Head of caudate nucleus (tissue), 42 donors: Measurements from ENCODE around the gene FANCD2.
A peak's percentile ranks its signal among the peaks of the same experiment; 100 is the strongest.
"Not testable (repeated sequence)": the region's sequence is repeated elsewhere in the genome, so short reads cannot be mapped to it uniquely, and the experiment has no call there.

ENCODE experiments used
- DNase-seq, 42 donors: peaks; one replicate each; pipeline versions ENCODE4 v3.0.0 to v3.0.0-alpha.2; 2020 to 2021; ENCODE audit warnings: mixed read lengths in 7 of 42
- intact Hi-C: fragments of 100-400 bp; cut with DNase I; formaldehyde crosslinking; loops from one replicate; pipeline ENCODE4 v1.15.0; 2022

FANCD2 gene

DNA sequence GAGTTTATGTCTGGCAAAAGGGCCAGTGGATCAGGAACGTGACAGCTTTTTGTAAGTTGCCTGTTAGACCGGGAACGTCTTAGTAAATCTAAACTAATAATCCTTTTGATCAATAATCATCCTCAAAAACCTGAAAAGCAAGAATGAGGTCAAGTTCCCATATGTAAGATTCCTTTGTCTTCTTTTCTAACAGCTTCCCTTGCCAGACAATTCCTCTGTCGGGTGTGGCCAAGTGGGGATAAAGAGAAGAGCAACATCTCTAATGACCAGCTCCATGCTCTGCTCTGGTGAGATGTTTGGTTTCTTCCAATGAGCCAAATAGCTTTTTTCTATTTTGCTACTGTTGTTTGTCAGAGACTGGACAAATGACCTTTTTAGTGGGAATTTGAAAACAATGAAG, 62.0 kb downstream of the FANCD2 start:
- intact Hi-C loops: no loop called here
- no peak for DNase-seq

DNA sequence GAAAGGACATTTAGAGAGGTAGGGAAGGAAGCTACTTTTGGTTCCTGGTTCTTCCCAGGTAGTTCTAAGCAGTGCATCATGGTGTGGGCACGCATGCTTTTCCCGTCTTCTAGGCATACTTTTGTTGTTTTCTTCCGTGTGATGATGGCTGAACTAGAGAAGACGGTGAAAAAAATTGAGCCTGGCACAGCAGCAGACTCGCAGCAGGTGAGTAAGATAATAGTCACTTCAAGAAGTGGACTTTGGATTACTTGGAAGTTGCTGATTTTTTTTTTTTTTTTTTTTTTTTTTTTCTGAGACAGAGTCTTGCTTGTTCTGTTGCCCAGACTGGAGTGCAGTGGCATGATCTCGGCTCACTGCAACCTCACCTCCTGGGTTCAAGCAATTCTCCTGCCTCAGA, 63.9 kb downstream of the FANCD2 start:
- DNase-seq: no peak
- intact Hi-C loops: no loop called here

DNA sequence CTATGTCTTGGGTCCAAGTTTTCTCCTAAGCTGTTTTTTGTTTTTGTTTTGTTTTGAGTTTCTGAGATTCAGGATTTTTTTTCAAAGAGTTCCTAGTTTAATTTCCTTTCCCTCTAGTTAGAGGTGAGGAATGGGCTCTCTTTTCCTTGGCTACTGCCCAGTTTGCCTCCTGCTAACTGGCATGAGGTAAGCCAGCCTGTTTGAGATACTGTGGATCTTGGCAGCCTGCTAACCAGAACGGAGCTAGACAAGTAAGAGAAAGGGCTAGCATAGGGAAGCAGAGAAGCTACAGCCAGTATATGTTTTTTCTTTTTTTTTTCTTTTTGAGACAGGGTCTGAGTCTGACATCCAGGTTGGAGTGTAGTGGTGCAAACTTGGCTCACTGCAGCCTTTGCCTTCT, 64.5 kb downstream of the FANCD2 start:
- DNase-seq, intact Hi-C loops: not testable (repeated sequence)

DNA sequence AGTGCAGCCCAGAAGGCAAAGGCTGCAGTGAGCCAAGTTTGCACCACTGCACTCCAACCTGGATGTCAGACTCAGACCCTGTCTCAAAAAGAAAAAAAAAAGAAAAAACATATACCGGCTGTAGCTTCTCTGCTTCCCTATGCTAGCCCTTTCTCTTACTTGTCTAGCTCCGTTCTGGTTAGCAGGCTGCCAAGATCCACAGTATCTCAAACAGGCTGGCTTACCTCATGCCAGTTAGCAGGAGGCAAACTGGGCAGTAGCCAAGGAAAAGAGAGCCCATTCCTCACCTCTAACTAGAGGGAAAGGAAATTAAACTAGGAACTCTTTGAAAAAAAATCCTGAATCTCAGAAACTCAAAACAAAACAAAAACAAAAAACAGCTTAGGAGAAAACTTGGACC, 65.2 kb downstream of the FANCD2 start:
- DNase-seq, intact Hi-C loops: not testable (repeated sequence)

DNA sequence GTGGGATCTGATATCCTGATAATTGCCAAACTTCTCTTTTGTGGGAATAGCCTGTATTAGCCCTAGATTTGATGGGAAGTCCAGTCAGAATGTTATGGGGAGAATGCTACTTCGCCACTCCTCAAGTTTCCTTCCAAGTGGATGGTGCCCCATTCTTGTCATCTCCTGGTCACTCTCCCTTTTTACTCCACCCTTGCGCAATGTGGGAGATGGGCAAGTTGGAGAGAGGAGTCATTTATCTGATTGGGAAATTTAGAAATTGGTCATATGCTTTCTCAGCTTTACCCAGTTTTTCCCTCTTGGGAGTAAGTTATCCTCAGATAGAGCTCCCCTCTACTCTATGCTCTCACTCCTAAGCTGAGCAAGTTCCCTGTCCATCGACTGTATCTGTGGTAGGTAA, 67.4 kb downstream of the FANCD2 start:
- intact Hi-C loops: no loop called here

DNA sequence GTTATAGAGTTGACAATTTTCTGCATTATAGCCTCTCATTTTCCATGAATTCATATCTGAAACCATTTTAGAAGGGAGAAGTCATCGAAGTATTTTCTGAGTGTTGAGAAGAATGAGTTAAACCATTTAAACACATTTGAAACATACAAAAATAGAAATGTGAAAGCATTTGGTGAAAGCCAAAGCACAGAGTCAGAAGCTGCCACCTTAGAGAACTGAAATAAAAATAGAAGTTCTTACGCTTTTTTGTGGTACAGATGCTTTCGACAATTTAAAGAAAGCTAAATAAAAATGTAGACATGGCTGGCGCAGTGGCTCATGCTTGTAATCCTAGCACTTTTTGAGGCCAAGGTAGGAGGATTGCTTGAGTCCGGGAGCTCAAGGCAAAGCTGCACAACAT, 72.8 kb downstream of the FANCD2 start:
- no peak for DNase-seq

More for the DNA sequence above, 67.4 kb downstream of the FANCD2 start:
- DNase-seq: no peak

DNA sequence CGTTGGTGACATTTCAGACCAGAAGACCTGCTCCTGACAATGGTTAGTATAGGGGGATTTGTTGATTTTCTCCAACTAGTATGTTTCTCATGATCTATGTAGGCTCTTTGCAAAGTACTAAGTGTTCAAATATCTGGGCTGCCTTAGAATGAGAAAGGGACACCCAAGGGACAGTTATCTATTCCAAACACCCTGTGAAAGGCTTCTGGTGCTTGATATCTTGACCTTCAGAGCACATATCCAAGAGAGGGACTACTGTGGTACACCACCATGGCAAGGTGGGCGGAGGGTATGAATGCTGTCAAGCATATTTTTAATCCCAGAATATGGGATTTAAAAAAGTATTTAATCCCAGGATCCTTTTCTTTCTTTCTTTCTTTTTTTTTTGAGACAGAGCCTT, 80.7 kb downstream of the FANCD2 start:
- intact Hi-C loops: no loop called here
- DNase-seq: no peak

More for the DNA sequence above, 72.8 kb downstream of the FANCD2 start:
- intact Hi-C loops: no loop called here

DNA sequence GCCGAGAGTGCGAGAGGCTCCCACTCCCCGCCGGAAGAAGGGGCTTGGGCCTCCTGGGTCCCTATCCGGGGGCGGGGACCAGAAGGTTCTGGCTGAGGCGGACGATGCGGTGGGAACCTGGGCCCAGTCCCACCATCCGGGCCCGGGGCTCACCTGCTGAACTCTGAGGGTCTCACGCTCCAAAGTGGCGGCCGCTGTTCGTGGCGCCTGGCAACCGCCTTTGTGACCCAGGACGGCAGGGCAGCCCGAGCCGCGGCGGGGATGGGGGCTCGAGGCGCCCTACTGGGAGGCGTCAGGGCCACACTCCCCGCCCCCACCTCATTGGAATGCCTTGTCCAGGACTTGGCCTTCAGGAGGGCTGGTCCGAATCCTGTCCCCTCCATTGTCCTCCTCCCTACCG, 81.9 kb downstream of the FANCD2 start, which contains the start of gene FANCD2OS:
Gene FANCD2OS, minus strand, starts transcription at position 165 of the 400 bp plus-strand sequence. CDS start 3,481 bp downstream, outside the sequence.
- intact Hi-C loops: no loop called here

DNA sequence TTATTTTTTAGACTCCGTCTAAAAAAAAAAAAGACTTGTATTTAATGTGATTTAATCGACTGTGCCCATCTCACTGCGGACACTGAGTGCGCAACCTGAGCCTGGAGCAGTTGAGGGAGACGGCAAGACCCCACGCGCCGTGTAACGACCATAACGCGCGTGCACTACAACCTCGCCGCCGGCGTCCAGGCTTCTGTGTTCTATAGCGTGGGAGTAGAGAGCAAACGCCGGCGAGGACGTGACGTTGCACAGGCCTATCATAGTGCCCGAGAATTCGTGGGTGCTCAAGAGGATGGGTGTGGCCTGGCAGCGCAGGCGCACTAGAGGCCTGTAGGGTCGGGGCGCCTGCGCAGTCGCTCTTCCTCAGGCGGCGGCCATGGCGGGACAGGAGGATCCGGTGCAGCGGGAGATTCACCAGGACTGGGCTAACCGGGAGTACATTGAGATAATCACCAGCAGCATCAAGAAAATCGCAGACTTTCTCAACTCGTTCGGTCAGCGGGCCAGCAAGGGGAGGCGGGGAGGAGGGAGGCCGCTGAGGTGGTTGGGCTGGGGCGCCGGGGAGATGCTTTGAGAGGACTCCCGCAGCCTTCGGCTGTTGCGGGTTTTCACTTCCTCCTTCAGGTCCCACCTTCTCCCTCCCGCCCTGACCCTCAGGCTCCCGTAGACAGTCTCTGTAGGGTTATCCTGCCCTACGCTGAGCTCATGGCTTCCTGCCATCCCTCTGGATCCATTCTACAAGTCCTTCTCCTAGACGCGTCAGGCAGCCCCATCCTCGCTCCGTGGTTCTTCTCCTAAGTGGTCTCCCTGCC, 89.3 kb downstream of the FANCD2 start, which contains the start of gene BRK1:
Gene BRK1, plus strand, starts transcription at position 350 of the 812 bp plus-strand sequence. Its CDS starts 27 bp downstream, at position 377.
- DNase-seq: peak; percentile 90 to 98 (median 94)
- intact Hi-C loops: no loop called here

More for the DNA sequence above, 81.9 kb downstream of the FANCD2 start, which contains the start of gene FANCD2OS:
- no peak for DNase-seq

DNA sequence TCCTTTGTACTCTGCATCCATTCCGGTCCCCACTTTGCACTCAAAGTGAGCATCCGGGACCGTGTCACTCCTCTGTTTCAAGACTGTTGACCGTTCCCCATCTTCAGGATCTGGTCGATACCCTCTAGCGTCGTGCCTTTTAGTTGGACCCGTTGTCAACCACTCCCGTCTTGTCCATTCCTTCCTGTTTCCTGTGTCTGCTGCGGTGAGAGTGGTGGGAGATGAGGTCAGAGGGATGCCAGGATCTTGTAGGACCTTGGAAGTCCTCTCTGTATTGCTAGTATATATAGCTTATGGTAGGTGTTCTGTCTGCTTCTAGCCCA, 89.9 kb downstream of the FANCD2 start:
- intact Hi-C loops: no loop called here
- DNase-seq: no peak

DNA sequence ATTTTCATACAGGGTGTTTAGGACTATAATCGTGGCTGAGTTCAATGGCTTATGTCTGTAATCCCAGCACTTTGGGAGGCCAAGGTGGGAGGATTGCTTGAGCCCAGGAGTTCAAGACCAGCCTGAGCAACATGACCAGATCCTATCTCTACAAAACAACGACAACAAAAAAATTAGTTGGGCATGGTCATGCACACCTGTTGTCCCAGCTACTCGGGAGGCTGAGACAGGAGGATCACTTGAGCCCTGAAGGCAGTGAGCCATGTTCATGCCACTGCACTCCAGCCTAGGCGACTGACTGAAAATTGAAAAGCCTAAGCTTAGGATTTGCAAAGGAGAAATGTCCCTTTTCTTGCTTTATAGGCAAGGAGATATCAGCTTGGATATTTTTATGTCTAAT, 90.7 kb downstream of the FANCD2 start:
- DNase-seq: no peak
- intact Hi-C loops: no loop called here

DNA sequence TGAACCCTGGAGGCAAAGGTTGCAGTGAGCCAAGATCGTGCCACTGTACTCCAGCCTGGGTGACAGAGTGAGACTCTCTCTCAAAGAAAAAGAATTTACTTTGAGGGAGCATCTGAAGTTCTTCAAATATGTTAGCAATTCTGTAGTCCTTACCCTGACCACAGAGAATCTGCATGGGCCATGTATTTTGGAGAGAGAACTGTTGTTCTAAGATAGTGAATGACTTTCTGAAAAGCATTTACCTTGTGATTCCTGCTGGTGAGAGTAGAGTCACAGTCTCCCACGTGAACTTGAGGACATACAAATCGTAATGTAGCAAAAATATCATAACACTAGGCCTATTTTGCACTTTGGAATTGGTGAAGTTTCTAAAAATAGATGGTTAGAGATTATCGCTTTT, 93.1 kb downstream of the FANCD2 start:
- no peak for DNase-seq
- intact Hi-C loops: no loop called here

DNA sequence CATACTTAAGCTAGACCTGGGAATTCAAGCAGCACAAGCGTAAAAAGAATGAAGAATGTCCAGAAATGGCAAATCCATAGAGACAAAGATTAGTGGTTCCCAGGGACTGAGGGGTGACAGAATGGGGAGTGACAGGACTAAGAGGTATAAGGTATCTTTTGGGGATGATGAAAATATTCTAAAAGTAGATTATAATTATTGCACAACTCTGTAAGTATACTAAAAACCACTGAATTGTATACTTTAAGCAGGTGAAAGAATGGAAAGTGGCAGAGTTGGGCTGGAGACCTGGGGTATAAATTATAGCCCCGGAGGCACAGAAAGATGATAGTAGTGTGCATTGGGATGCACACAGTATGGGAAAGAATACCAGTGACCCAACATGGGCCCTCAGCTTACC, 94.8 kb downstream of the FANCD2 start:
- DNase-seq: no peak
- intact Hi-C loops: no loop called here

DNA sequence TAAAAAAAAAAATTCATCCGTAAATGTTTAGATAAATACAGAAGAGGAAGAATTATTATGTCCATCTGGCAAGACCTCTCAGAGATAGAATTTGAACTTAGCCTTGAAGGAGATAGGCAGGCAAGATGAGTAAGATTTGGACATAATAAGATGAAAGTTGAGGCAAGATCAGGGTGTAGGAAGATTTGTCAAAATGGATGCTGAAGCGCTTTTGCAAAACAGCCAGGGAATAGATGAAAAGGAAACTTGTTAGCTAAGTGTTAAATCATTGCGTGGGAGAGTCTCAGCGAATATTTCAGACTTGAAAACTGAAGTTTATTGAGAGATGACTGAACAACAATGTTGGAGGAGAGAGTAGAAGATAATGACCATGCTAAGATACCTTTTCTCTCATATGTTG, 96.5 kb downstream of the FANCD2 start:
- no peak for DNase-seq
- intact Hi-C loops: no loop called here

DNA sequence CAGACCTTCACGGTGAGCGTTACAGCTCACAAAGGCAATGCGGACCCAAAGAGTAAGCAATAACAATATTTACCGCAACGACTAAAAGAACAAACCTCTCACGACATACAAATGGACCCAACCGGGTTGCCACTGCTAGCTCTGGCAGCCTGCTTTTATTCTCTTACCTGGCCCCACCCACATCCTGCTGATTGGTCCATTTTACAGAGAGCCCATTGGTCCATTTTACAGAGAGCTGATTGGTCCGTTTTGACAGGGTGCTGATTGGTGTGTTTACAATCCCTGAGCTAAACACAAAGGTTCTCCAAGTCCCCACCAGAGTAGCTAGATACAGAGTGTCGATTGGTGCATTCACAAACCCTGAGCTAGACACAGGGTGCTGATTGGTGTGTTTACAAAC, 109.6 kb downstream of the FANCD2 start:
- intact Hi-C loops: not testable (repeated sequence)

DNA sequence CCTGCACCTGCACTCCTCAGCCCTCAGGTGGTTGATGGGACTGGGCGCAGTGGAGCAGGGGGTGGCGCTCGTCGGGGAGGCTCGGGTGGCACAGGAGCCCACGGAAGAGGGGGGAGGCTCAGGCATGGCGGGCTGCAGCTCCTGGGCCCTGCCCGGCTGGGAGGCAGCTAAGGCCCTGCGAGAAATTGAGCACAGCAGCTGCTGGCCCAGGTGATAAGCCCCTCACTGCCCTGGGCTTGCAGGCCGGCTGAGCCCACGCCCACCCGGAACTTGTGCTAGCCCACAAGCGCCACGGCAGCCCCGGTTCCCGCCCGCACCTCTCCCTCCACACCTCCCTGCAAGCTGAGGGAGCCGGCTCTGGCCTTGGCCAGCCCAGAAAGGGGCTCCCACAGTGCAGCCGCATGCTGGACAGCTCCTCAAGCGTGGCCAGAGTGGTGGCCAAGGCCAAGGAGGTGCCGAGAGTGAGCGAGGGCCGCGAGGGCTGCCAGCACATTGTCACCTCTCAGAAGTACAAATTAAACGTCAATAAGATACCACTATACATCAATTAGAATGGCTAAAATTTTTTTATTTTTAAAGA, 110.3 kb downstream of the FANCD2 start:
- DNase-seq: no peak
- intact Hi-C loops: no loop called here

More for the DNA sequence above, 109.6 kb downstream of the FANCD2 start:
- DNase-seq: not testable (repeated sequence)

DNA sequence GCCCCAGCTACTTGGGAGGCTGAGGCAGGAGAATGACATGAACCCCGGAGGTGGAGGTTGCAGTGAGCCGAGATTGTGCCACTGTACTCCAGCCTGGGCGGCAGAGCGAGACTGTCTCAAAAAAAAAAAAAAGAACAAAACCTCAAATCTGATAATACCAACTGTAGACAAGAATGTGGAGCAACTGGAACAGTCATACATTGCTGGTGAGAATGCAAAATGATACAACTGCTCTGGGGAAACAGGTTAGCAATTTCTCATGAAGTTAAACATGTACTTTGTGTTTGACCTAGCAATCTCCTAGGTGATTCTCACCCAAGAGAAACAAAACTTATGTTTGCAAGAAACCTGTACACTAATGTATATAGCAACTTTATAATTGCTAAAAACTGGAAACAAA, 110.9 kb downstream of the FANCD2 start:
- intact Hi-C loops: no loop called here

DNA sequence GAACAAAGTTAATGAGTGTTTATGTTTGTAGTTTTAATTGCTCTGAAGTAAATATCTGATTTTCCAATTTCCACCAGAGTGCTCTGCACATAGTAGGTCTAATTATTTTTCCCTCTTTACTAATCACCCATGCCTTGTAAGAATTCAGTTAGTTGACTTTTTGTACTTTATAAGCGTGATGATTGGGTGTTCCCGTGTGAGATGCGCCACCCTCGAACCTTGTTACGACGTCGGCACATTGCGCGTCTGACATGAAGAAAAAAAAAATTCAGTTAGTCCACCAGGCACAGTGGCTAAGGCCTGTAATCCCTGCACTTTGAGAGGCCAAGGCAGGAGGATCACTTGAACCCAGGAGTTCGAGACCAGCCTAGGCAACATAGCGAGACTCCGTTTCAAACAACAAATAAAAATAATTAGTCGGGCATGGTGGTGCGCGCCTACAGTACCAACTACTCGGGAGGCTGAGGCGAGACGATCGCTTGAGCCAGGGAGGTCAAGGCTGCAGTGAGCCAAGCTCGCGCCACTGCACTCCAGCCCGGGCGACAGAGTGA, 114.8 kb downstream of the FANCD2 start:
- peak in 3 of 42 donors; percentile 6 to 11 (median 10) for DNase-seq
- intact Hi-C loops: no loop called here

More for the DNA sequence above, 110.9 kb downstream of the FANCD2 start:
- no peak for DNase-seq

DNA sequence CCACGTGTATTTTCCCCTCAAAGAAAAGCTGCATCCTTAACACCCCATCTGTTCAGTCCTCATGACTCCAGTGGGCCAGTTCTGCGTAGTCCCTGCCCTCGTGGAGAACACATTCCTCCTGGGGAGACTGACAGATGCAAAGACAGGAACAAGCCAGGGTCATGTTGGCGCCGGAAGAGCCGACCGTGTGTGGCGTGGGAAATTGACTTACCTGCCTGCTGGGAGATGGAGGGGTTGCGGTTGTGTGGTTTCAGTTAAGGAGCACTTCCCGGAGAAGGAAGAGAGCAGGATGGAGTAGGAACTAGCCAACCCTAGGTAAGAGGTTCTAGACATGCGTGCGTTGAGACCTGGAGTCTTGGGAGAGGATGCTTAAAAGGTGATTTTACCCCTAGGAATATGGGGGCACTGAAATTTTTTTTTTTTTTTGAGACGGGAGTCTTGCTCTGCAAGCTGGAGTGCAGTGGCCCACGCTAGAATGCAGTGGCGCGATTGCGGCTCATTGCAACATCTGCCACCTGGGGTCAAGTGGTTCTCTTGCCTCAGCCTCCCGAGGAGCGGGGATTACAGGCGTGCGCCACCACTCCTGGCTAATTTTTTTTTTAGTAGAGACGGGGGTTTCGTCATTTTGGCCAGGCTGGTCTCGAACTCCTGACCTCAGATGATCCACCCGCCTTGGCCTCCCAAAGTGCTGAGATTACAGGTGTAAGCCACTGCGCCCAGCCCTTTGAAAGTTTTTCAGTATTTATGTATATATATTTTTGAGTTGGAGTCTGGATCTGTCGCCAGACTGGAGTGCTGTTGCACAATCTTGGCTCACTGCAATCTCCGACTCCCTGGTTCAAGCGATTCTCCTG, 116.7 kb downstream of the FANCD2 start:
- intact Hi-C loops: no loop called here

More for the DNA sequence above, 116.7 kb downstream of the FANCD2 start:
- DNase-seq: no peak
